Stimulated activated CD4-positive, alpha-beta T cell treated with anti-CD3 and anti-CD28 coated beads, TNF-alpha, amount 100 ng/mL, for 1 hour (primary cell): ENCODE results near the gene WBP1L.
"Not testable (repeated sequence)": the region's sequence is repeated elsewhere in the genome, so short reads cannot be mapped to it uniquely, and the experiment has no call there.

Source experiments
- DNase-seq, 3 donors: peaks; one replicate each; pipeline ENCODE4 v3.0.0-alpha.2; 2020; ENCODE audit warnings: low read depth in 3 of 3, low spot score in 1 of 3

The WBP1L gene

DNA sequence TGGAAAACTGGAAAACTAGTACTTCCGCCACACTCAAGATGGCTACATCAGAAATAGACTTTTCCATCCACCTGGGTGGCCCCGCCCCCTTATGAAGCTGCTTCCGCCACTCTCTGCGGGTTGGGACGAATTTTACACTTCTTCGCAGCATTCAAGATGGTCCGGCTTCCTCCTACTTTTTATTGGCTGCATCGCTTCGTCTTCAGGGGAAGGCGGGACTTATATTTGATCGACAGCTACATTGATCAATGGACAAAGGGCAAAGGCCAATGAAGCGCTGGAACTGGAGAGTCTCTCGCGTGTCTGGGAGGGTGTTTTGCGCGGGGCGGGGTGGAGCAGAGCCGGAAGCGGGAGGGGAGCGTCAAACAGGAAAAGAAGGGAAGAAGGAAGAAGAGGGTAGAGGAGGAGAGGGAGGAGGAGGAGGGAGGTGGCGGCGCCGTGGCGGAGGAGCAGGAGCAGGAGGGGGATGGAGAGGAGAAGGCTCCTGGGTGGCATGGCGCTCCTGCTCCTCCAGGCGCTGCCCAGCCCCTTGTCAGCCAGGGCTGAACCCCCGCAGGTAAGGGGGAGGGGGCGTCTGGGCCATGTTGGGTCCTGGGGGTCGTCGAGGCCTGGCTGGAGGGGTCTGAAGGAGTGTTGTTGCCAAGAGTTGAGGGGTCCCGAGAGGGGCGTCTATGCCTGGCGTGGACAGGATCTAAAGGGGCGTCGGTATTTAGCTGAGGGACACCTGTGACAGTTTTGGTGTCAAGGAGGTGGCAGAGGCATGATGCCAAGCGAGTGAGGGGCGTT lies at the start of gene WBP1L:
Gene WBP1L, plus strand, starts transcription at position 361 of the 786 bp plus-strand sequence. Its CDS starts 106 bp downstream, at position 467.
- peak; percentile 87 to 92 (median 87) for DNase-seq

GRCh38 chr10:102695401-102695800 lies 48.3 kb upstream of the WBP1L start:
- not testable (repeated sequence) for DNase-seq

DNA sequence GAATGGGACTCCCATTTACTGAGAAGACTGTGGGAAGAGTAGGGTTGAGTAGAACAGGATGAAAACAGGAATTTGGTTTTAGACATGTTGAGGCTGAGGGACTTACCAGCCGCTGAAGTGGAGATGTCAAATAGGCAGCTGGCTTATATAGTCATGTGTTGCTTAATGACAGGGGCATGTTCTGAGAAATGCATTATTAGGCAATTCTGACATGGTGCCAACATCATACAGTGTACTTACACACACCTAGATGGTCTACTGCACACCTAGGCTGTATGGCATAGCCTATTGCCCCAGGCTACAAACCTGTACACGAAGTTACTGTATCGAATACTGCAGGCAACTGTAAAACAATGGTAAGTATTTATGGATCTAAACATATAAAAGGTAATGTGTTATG lies 47.0 kb upstream of the WBP1L start:
- DNase-seq: no peak

- DNase-seq: no peak
Measured at GRCh38 chr10:102698894-102699293, 44.9 kb upstream of the WBP1L start.

- DNase-seq: no peak
Measured at GRCh38 chr10:102701272-102701671, 42.5 kb upstream of the WBP1L start.

DNA sequence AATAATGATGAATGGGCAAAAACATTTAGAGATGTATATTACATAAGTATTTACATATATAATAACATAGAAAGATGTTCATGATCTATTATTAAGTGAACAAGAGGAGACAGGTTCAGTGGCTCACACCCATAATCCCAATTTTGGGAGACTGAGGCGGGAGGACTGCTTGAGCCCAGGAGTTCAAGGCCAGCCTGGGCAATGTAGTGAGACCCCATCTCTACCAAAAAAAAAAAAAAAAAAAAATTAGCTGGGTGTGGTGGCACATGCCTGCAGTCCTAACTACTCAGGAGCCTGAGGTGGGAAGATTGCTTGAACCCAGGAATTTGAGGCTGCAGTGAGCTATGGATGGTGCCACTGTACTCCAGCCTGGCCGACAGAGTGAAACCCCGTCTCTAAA lies 42.0 kb upstream of the WBP1L start:
- no peak for DNase-seq

DNA sequence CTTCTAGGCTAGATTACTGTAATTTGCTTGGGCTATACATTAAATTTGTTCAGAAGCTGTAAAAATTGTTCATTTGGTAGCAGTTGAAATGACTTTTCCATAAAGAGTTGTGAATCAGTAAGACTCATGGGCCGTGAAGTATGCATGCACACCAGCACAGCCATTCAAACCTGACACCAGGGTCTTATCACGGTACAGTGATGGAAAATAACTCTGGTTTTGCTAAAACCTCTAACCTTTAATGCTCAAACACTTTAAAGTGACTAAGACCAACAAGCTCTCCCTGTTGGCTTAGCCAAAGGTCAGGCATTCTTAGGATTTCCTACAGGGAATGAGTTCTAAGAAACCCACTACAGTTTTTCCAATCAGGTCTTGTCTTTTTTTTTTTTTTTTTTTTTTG lies 41.0 kb upstream of the WBP1L start:
- DNase-seq: no peak

DNA sequence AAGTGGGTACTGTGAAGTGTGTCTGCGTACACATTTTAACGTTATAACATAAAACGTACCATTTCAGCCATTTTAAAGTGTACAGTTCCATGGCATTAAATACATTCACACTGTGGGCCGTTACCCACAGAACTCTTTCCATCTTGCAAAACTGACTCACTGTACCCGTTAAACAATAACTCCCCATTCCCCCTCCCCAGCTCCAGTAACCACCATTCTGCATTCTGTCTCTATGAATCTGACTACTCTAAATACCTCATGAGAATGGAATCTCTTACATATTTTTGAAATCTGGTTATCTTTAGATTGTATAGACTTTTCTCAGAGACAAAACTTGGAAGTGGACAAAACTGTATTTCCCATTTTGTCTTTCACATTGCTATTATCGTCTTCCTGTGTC lies 38.8 kb upstream of the WBP1L start:
- no peak for DNase-seq

DNA sequence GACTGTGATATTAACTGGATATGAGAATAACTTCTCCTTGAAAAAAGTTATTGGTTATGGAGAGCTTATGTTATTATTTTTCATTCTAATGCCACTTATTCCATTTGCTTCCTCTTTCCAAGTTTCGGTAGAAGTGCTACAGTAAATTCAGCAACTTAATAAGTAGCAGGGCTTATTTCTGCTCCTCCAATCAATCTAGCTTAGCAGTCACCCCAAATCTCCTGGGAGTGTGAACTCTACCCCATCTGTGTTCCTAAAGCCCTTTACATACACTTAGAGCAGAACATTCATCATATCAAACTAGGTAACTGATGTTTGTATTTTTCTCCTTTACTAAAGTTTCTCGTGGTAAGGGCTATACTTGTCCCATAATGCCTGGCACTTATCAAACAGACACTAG lies 38.2 kb upstream of the WBP1L start:
- no peak for DNase-seq

DNA sequence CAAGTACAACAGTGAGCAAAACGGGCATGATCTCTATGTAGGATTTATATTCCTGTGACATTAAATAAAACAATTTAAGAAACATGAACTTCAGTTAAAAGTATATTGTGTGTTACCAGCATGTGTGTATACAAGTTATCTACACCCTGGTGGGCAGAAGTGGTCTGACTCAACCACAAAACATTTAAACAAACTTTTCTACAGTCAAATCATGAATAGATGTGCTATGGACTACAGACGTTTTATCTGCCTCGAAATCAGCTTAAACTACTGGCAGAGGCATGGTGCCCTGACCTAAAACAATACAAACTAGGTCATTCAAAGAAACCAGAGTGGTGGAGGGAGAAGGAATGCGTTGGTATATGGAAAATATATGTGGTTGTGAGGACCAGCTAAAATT lies 33.1 kb upstream of the WBP1L start:
- no peak for DNase-seq

GRCh38 chr10:102712089-102712488 lies 31.7 kb upstream of the WBP1L start:
- no peak for DNase-seq

DNA sequence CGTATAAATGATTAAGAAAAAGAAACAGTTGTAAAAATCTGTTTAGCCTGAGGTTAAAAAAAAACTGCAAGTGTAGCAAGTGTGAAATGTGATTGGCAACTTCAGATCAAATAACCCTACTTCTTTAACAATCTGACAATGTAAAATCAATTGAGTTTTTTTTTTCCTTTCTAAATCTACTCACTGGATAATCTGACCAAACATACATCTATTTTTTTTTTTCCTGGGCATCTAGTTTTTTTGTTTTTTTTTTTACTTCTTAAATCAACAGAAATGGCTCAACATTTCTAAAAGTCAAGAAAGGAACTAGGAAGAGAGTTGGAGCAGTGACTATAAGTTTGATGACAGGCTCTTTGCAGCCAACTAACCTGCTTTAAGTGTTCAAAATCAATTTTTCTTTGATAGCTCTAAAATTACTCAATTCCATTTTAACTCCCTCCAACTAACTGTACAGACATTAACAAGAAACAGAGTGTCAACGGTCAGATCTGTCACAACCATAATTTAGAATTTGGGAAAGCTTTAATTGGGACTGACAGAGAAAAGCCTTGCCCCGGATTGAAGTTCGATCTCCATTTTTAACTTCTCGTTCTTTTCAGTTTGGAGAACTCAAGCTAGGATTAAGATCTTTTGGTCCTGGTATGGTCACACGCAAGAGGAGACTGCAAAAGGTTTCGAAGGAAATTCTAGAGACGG lies 30.8 kb upstream of the WBP1L start:
- DNase-seq: no peak

- peak in 2 of 3 donors; percentile 25 to 45 for DNase-seq
Measured at GRCh38 chr10:102713539-102713813, 30.3 kb upstream of the WBP1L start.

GRCh38 chr10:102713814-102714620 lies 29.7 kb upstream of the WBP1L start, which contains the start of gene ARL3:
Gene ARL3, minus strand, starts transcription at chr10:102714397. Its CDS starts 122 bp downstream, at chr10:102714275.
- peak; percentile 76 to 94 (median 87) for DNase-seq

DNA sequence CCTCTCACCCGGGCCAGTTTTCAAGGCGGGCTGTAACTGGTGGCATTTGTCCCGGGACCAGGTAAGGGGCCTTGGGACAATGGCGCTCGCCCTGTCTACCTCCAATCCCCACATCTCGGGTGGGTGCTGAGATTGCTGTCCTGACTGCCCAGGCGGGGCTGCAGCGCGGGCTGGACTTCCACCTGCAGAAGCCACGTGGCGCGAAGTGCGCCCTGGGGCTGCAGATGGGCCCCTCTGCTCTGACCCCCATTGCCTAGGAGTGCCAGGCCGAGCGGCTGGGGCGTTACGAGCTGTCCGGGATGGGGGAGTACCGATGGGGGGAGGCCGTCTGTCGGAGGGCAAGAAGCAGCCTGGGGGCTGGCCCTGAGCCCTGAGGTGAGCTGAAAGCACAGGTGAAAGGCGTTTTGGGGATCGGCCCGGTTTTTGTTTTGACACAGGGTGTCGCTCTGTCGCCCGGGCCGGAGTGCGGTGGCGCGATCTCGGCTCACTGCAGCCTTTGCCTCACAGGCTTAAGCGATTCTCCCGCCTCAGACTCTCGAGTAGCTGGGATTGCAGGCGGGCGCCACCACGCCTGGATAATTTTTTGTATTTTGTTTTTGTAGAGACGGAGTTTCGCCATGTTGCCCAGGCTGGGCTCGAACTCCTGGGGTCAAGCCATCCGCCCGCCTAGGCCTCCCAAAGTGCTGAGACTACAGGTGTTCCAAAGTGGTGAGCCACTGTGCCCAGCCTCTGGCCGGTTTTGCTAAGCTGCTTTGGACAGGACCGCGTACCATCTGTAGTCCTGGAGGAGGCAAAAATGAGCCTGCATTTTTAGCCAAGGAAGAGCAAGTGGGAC lies 28.9 kb upstream of the WBP1L start, which contains the start of gene SFXN2:
Gene SFXN2, plus strand, starts transcription at position 16 of the 835 bp plus-strand sequence. CDS start 12,001 bp downstream, outside the sequence.
- DNase-seq: peak in 2 of 3 donors; percentile 11 to 27

GRCh38 chr10:102715880-102716279 lies 27.9 kb upstream of the WBP1L start:
- DNase-seq: no peak

GRCh38 chr10:102716900-102717565 lies 26.7 kb upstream of the WBP1L start:
- not testable (repeated sequence) for DNase-seq

DNA sequence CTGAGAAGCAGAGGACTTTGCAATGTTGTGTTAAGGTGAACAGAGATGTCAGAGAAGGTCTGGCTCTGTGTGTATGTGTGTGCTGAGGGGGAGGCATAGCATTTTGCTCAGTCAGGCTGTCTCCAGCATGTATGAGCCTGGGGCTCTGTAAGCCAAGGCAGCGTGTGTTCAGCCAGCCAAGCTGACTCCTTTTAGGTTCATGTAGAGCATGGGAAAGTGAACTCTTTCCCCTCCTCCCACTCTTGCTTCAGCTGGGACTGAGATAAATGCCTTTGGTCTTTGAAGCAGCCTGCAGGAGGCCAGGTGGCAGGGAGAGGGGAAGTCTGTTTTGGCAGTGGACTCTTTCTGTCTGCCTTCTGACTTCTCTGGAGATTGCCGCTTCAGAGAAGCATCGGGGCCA lies 25.5 kb upstream of the WBP1L start:
- no peak for DNase-seq

- no peak for DNase-seq
Measured at GRCh38 chr10:102720337-102720736, 23.4 kb upstream of the WBP1L start.

DNA sequence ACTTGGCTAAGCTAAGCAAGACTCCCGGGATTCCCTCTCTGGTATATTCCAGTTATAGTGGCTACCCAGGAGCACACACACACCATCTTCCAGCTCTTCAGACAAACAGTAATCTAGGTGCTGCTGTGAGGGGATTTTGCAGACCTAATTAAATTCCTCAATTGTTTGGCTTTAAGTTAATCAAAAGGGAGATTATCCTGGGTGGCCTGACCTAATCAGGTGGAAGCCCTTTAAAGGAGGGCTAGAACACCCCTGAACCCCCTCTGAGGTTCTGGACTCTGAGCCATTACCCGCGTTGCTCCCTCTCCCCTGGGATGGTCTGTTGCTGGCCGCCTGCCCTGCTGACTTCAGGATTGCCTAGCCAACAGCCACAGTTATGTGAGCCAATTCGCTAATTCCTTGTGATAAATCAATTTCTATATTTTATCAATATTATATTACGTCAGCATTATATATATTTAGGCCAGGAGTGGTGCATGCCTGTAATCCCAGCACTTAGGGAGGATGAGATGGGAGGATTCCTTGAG lies 22.9 kb upstream of the WBP1L start:
- no peak for DNase-seq
